Vagina (tissue), 2 donors: ENCODE measurements around the gene EPHB1. TPM values are rescaled to one million over a fixed set of nuclear protein-coding genes. Genes with fewer than 3 reads are reported as not detected.

ENCODE experiments used
- DNase-seq, 2 donors: peaks; one replicate each; pipeline ENCODE4 v3.0.0-alpha.2; 2017; ENCODE audit errors: extremely low spot score in 2 of 2
- H3K27ac ChIP-seq: fragments of 200-600 bp; sonication (generic); one replicate; pipeline ENCODE4 v1.5.1; 2019
- H3K27me3 ChIP-seq: fragments of 200-600 bp; sonication (generic); one replicate; pipeline ENCODE4 v1.5.1; 2019
- H3K36me3 ChIP-seq, 2 donors: fragments of 200-600 bp; sonication (generic); one replicate each; pipeline ENCODE4 v1.5.1; 2017 to 2019
- H3K4me1 ChIP-seq: fragments of 200-600 bp; sonication (generic); one replicate; pipeline ENCODE4 v1.5.1; 2019
- H3K4me3 ChIP-seq, 2 donors: fragments of 200-600 bp; sonication (generic); 1 replicate in 1 of 2; 2 replicates in 1 of 2; pipeline ENCODE4 v1.5.1; 2016 to 2019
- H3K9me3 ChIP-seq: fragments of 200-600 bp; sonication (generic); one replicate; pipeline ENCODE4 v1.5.1; 2019
- CTCF ChIP-seq, 3 experiments: fragments of 450-650 bp in 2 of 3; fragments of 200-600 bp in 1 of 3; sonication (generic) in 1 of 3; IDR thresholded peaks; one replicate each; pipeline ENCODE4 v1.5.1; 2017 to 2019; ENCODE audit warnings: antibody characterized with exemption in 3 of 3, mild to moderate bottlenecking in 2 of 3, moderate library complexity in 2 of 3
- POLR2A ChIP-seq, 2 donors: fragments of 450-650 bp; IDR thresholded peaks; one replicate each; pipeline ENCODE4 v1.6.1; 2017; ENCODE audit warnings: antibody characterized with exemption in 2 of 2, mild to moderate bottlenecking in 2 of 2, moderate library complexity in 2 of 2
- POLR2AphosphoS5 ChIP-seq, 2 donors: sonication (generic); formaldehyde crosslinking; IDR thresholded peaks; one replicate each; pipeline ENCODE4 v1.9.0; 2017; ENCODE audit warnings: antibody characterized with exemption in 2 of 2, mild to moderate bottlenecking in 2 of 2, low read depth in 1 of 2; ENCODE audit not compliant: insufficient read depth in 1 of 2
- intact Hi-C: fragments of 100-400 bp; cut with DNase I; formaldehyde crosslinking; loops from one replicate; pipeline ENCODE4 v1.15.1; 2023
- total RNA-seq: library from RNA; depleted of rRNA; stranded (reverse); fragments of >200 nt; gene quantifications from one replicate; pipeline ENCODE4 v1.2.3, GENCODE V29; 2016

Gene EPHB1
- total RNA-seq, 1 donor from 2014 or later, result 2.2 TPM

- intact Hi-C loops, result no loop called here
- Histone ChIP-seq H3K27me3 (no peaks in the 10 kb centered on the region), H3K4me1 (no peaks in the 10 kb centered on the region), H3K27ac (no peak overlapping the region), H3K9me3 (no peaks in the 10 kb centered on the region), H3K4me3 (no peak overlapping the region), H3K36me3 (no peaks in the 10 kb centered on the region)
- TF ChIP-seq POLR2A (IDR thresholded peaks at IDR 0.05), result no peak
- TF ChIP-seq CTCF (IDR thresholded peaks at IDR 0.05), result no peak
- no peak for TF ChIP-seq POLR2AphosphoS5 (IDR thresholded peaks at IDR 0.05; ENCODE audit: insufficient read depth in 1 of 2, low read depth in 1 of 2)
- no peak for DNase-seq
These were observed 348.4 kb downstream of the EPHB1 start for GRCh38 chr3:135143474-135143873.

GRCh38 chr3:135145581-135145980, 350.5 kb downstream of the EPHB1 start:
- no peaks in the 10 kb centered on the region for H3K27me3 ChIP-seq
- H3K9me3 ChIP-seq, result no peaks in the 10 kb centered on the region
- TF ChIP-seq POLR2A (IDR thresholded peaks at IDR 0.05), result no peak
- no peak for TF ChIP-seq CTCF (IDR thresholded peaks at IDR 0.05)
- TF ChIP-seq POLR2AphosphoS5 (IDR thresholded peaks at IDR 0.05; ENCODE audit: insufficient read depth in 1 of 2, low read depth in 1 of 2), result no peak
- H3K4me1 ChIP-seq, result no peaks in the 10 kb centered on the region
- intact Hi-C loops, result loop anchor here (5.0 kb wide), 1 partner anchor 348 kb away; the partner anchor contains the start of gene EPHB1
- DNase-seq, result no peak
- no peak overlapping the region for H3K27ac ChIP-seq
- no peaks in the 10 kb centered on the region for H3K36me3 ChIP-seq
- H3K4me3 ChIP-seq, result no peak overlapping the region

GRCh38 chr3:135147657-135148056, 352.6 kb downstream of the EPHB1 start:
- DNase-seq, result no peak
- TF ChIP-seq POLR2A (IDR thresholded peaks at IDR 0.05), result no peak
- TF ChIP-seq POLR2AphosphoS5 (IDR thresholded peaks at IDR 0.05; ENCODE audit: insufficient read depth in 1 of 2, low read depth in 1 of 2), result no peak
- no peak for TF ChIP-seq CTCF (IDR thresholded peaks at IDR 0.05)
- intact Hi-C loops, result loop anchor here (5.0 kb wide), 1 partner anchor 350 kb away; the partner anchor contains the start of gene EPHB1
- Histone ChIP-seq H3K9me3 (no peaks in the 10 kb centered on the region), H3K36me3 (no peaks in the 10 kb centered on the region), H3K27ac (no peak overlapping the region), H3K27me3 (no peaks in the 10 kb centered on the region), H3K4me3 (no peak overlapping the region), H3K4me1 (no peaks in the 10 kb centered on the region)

GRCh38 chr3:135148398-135149020, 353.4 kb downstream of the EPHB1 start:
- intact Hi-C loops, result loop anchor here (5.0 kb wide), 1 partner anchor 351 kb away; the partner anchor contains the start of gene EPHB1
- H3K9me3 ChIP-seq, result no peaks in the 10 kb centered on the region
- no peak for DNase-seq
- H3K4me3 ChIP-seq, result no peak overlapping the region
- no peak overlapping the region for H3K27ac ChIP-seq
- no peaks in the 10 kb centered on the region for H3K36me3 ChIP-seq
- TF ChIP-seq POLR2A (IDR thresholded peaks at IDR 0.05) (no peak), CTCF (IDR thresholded peaks at IDR 0.05) (no peak), POLR2AphosphoS5 (IDR thresholded peaks at IDR 0.05; ENCODE audit: insufficient read depth in 1 of 2, low read depth in 1 of 2) (no peak)
- no peaks in the 10 kb centered on the region for H3K4me1 ChIP-seq
- H3K27me3 ChIP-seq, result no peaks in the 10 kb centered on the region
